GM23338 (cell line): ENCODE data around the gene RAB30. TPM values are rescaled to one million over a fixed set of nuclear protein-coding genes. Genes with fewer than 3 reads are reported as not detected.

Source experiments
- ATAC-seq: fragments of 200-7000 bp; cut with Tn5 transposase; 3 replicates; pipeline ENCODE4 v1.9.1; 2020
- DNase-seq: peaks from one replicate; pipeline ENCODE4 v3.0.0-alpha.2; 2015; ENCODE audit warnings: low spot score
- H2AFZ ChIP-seq: fragments of 200-600 bp; sonication (generic); 2 replicates; pipeline ENCODE4 v1.8.0; 2016; ENCODE audit warnings: antibody characterized with exemption, mild to moderate bottlenecking, moderate library complexity
- H3F3A ChIP-seq: fragments of 200-600 bp; sonication (generic); replicated peaks from 2 replicates; pipeline ENCODE4 v1.8.0; 2017; ENCODE audit warnings: antibody characterized with exemption, mixed run types, low read depth
- H3K27ac ChIP-seq: fragments of 200-600 bp; sonication (generic); 2 replicates; pipeline ENCODE4 v1.6.1; 2016; ENCODE audit warnings: low read depth
- H3K27me3 ChIP-seq: fragments of 200-600 bp; sonication (generic); 2 replicates; pipeline ENCODE4 v1.8.0; 2016; ENCODE audit warnings: mild to moderate bottlenecking, mixed run types, moderate library complexity; ENCODE audit not compliant: insufficient read depth
- H3K36me3 ChIP-seq: fragments of 200-600 bp; sonication (generic); 2 replicates; pipeline ENCODE4 v1.8.0; 2016; ENCODE audit warnings: mild to moderate bottlenecking; ENCODE audit not compliant: insufficient read depth
- H3K4me1 ChIP-seq: fragments of 200-600 bp; sonication (generic); 2 replicates; pipeline ENCODE4 v1.8.0; 2016; ENCODE audit warnings: mild to moderate bottlenecking, moderate library complexity; ENCODE audit not compliant: insufficient read depth
- H3K4me2 ChIP-seq: fragments of 200-600 bp; sonication (generic); 2 replicates; pipeline ENCODE4 v1.7.1; 2017; ENCODE audit warnings: mixed run types
- H3K4me3 ChIP-seq: fragments of 200-600 bp; sonication (generic); 2 replicates; pipeline ENCODE4 v1.6.1; 2016; ENCODE audit warnings: mixed run types
- H3K79me2 ChIP-seq: fragments of 200-600 bp; sonication (generic); replicated peaks from 2 replicates; pipeline ENCODE4 v1.8.0; 2017; ENCODE audit warnings: mild to moderate bottlenecking; ENCODE audit not compliant: insufficient read depth
- H3K9me2 ChIP-seq: fragments of 200-600 bp; sonication (generic); 2 replicates; pipeline ENCODE4 v1.8.0; 2017; ENCODE audit not compliant: insufficient read depth
- H4K20me1 ChIP-seq: fragments of 200-600 bp; sonication (generic); replicated peaks from 2 replicates; pipeline ENCODE4 v1.8.0; 2017; ENCODE audit warnings: mild to moderate bottlenecking; ENCODE audit not compliant: insufficient read depth
- H3K27ac Mint-ChIP-seq: 2 replicates; pipeline ENCODE4 v1.8.0; 2020; ENCODE audit warnings: inconsistent platforms, mild to moderate bottlenecking, moderate library complexity, mixed read lengths
- H3K27me3 Mint-ChIP-seq: 3 replicates; pipeline ENCODE4 v1.8.0; 2022; ENCODE audit warnings: low read depth, mild to moderate bottlenecking, moderate library complexity, mixed read lengths, inconsistent platforms; ENCODE audit not compliant: insufficient read depth, poor library complexity
- H3K36me3 Mint-ChIP-seq: 3 replicates; pipeline ENCODE4 v1.8.0; 2021; ENCODE audit warnings: low read depth, mild to moderate bottlenecking, inconsistent platforms, moderate library complexity, mixed read lengths
- H3K4me1 Mint-ChIP-seq: 3 replicates; pipeline ENCODE4 v1.8.0; 2020; ENCODE audit warnings: mild to moderate bottlenecking, inconsistent platforms, mixed read lengths
- H3K4me3 Mint-ChIP-seq: 3 replicates; pipeline ENCODE4 v1.8.0; 2021; ENCODE audit warnings: moderate library complexity, mild to moderate bottlenecking, inconsistent platforms, mixed read lengths
- H3K9me3 Mint-ChIP-seq: 3 replicates; pipeline ENCODE4 v1.8.0; 2020; ENCODE audit warnings: moderate library complexity, mild to moderate bottlenecking, inconsistent platforms, mixed read lengths
- CTCF ChIP-seq, 2 experiments: fragments of 200-600 bp in 1 of 2; sonication (generic) in 1 of 2; conservative IDR thresholded peaks; 2 replicates each; pipeline versions ENCODE4 v1.5.1 to v1.6.1; 2016 to 2017; ENCODE audit warnings: antibody characterized with exemption in 2 of 2, low read depth in 2 of 2, mild to moderate bottlenecking in 2 of 2, moderate library complexity in 1 of 2
- ETS1 ChIP-seq: IDR thresholded peaks from 2 replicates; pipeline ENCODE4 v1.6.1; 2016; ENCODE audit warnings: antibody characterized with exemption
- EZH2 ChIP-seq: fragments of 200-600 bp; sonication (generic); IDR thresholded peaks from one replicate; pipeline ENCODE4 v1.8.0; 2017; ENCODE audit warnings: antibody characterized with exemption, mild to moderate bottlenecking, low read depth; ENCODE audit not compliant: unreplicated experiment
- JUNB ChIP-seq: IDR thresholded peaks from one replicate; pipeline ENCODE4 v1.6.1; 2016; ENCODE audit warnings: antibody characterized with exemption; ENCODE audit not compliant: unreplicated experiment
- REST ChIP-seq: IDR thresholded peaks from one replicate; pipeline ENCODE4 v1.6.1; 2018; ENCODE audit warnings: antibody characterized with exemption; ENCODE audit not compliant: unreplicated experiment
- ZNF462 ChIP-seq: fragments of 250-450 bp; sonication (Bioruptor Pico); IDR thresholded peaks from 2 replicates; pipeline ENCODE4 v1.5.0; 2020; ENCODE audit warnings: mild to moderate bottlenecking, moderate library complexity
- polyA plus RNA-seq: library from polyadenylated mRNA; unstranded; fragments of >200 nt; fragmentation: Nextera tagmentation; extraction: Ambion mirVana; gene quantifications from 2 replicates; pipeline ENCODE4 v1.2.1, GENCODE V29; 2016
- total RNA-seq: library from RNA; depleted of rRNA; stranded (reverse); fragments of >200 nt; shearing (Covaris generic); gene quantifications from 2 replicates; pipeline ENCODE4 v1.2.3, GENCODE V29; 2014

The RAB30 gene
- total and polyA plus RNA-seq, 2 experiments from 2014 or later, result 3.3 to 6.6 TPM

GRCh38 chr11:83020942-83021779, 50.5 kb downstream of the RAB30 start:
- H3K36me3 ChIP-seq, result no peaks in the 10 kb centered on the region
- H3K4me2 ChIP-seq, result no peak overlapping the region
- no peaks in the 10 kb centered on the region for H3F3A ChIP-seq
- Mint-ChIP-seq H3K36me3 (no peaks in the 10 kb centered on the region), H3K9me3 (peaks cover 3% of the 10 kb centered on the region; the same call in 2 of the 3 replicates), H3K4me1 (peaks cover 22% of the 10 kb centered on the region), H3K4me3 (no peak overlapping the region), H3K27ac (no peak overlapping the region), H3K27me3 (no peaks in the 10 kb centered on the region)
- H3K27ac ChIP-seq, result no peak overlapping the region
- peaks cover 24% of the 10 kb centered on the region for H3K4me1 ChIP-seq
- H4K20me1 ChIP-seq, result no peaks in the 10 kb centered on the region
- no peak for TF ChIP-seq CTCF (conservative IDR thresholded peaks at IDR 0.05; ENCODE audit: low read depth in 2 of 2)
- DNase-seq (no peak), ATAC-seq (no peak)
- no peaks in the 10 kb centered on the region for H3K27me3 ChIP-seq
- H3K79me2 ChIP-seq, result peaks cover 12% of the 10 kb centered on the region
- H2AFZ ChIP-seq, result no peak overlapping the region
- H3K4me3 ChIP-seq, result no peak overlapping the region
- 0 out of 2 replicates have a peak, but pooled peaks cover 4% of the 10 kb centered on the region for H3K9me2 ChIP-seq

GRCh38 chr11:83019888-83020579, 51.7 kb downstream of the RAB30 start:
- no peaks in the 10 kb centered on the region for H3K27me3 Mint-ChIP-seq
- no peaks in the 10 kb centered on the region for H3F3A ChIP-seq
- no peak overlapping the region for H3K4me3 Mint-ChIP-seq
- peaks cover 12% of the 10 kb centered on the region for H3K79me2 ChIP-seq
- no peaks in the 10 kb centered on the region for H3K36me3 ChIP-seq
- H3K36me3 Mint-ChIP-seq, result no peaks in the 10 kb centered on the region
- DNase-seq, result peak; percentile 10
- 0 out of 2 replicates have a peak, but pooled peaks cover 8% of the 10 kb centered on the region for H3K9me2 ChIP-seq
- H4K20me1 ChIP-seq, result no peaks in the 10 kb centered on the region
- H2AFZ ChIP-seq, result no peak overlapping the region
- H3K27ac ChIP-seq, result no peak overlapping the region
- no peak overlapping the region for H3K4me3 ChIP-seq
- H3K4me1 Mint-ChIP-seq, result peaks cover 16% of the 10 kb centered on the region
- H3K27me3 ChIP-seq, result no peaks in the 10 kb centered on the region
- no peak overlapping the region for H3K27ac Mint-ChIP-seq
- no peak overlapping the region for H3K4me2 ChIP-seq
- peaks cover 18% of the 10 kb centered on the region for H3K4me1 ChIP-seq
- peaks cover 3% of the 10 kb centered on the region; the same call in 2 of the 3 replicates for H3K9me3 Mint-ChIP-seq
- ATAC-seq, result peak; percentile 62
- TF ChIP-seq REST (no peak), JUNB (no peak), EZH2 (no peak), ETS1 (no peak), ZNF462 (CRISPR knock-in tag) (no peak)
